ENCODE results near the gene SYNE2. TPM values are rescaled to one million over a fixed set of nuclear protein-coding genes. Genes with fewer than 3 reads are reported as not detected.
A peak's percentile ranks its signal among the peaks of the same experiment; 100 is the strongest.

The SYNE2 gene
- total RNA-seq, 1 experiment from 2014 or later = 94.2 TPM

- Histone ChIP-seq H2AFZ (no peak overlapping the region), H3K36me3 (ENCODE audit: low read depth) (no peaks in the 10 kb centered on the region), H3K4me1 (replicated peaks; ENCODE audit: insufficient read depth) (peaks cover 27% of the 10 kb centered on the region), H3K4me2 (peak overlapping the region; percentile 45), H3K79me2 (ENCODE audit: low read depth) (peaks cover 51% of the 10 kb centered on the region), H3K27me3 (ENCODE audit: insufficient read depth, low read depth) (no peaks in the 10 kb centered on the region), H3K27ac (no peak overlapping the region), H3F3A (ENCODE audit: insufficient read depth, low read depth) (0 out of 2 replicates have a peak, but pooled peaks cover 4% of the 10 kb centered on the region), H3K4me3 (no peak overlapping the region), H3K9me3 (ENCODE audit: insufficient read depth, low read depth) (no peaks in the 10 kb centered on the region), H4K20me1 (ENCODE audit: insufficient read depth) (no peaks in the 10 kb centered on the region), H3K9me2 (ENCODE audit: insufficient read depth) (no peaks in the 10 kb centered on the region)
- TF ChIP-seq EZH2 (IDR thresholded peaks at IDR 0.05; ENCODE audit: low read depth) = no peak
- TF ChIP-seq, protein P1, sequence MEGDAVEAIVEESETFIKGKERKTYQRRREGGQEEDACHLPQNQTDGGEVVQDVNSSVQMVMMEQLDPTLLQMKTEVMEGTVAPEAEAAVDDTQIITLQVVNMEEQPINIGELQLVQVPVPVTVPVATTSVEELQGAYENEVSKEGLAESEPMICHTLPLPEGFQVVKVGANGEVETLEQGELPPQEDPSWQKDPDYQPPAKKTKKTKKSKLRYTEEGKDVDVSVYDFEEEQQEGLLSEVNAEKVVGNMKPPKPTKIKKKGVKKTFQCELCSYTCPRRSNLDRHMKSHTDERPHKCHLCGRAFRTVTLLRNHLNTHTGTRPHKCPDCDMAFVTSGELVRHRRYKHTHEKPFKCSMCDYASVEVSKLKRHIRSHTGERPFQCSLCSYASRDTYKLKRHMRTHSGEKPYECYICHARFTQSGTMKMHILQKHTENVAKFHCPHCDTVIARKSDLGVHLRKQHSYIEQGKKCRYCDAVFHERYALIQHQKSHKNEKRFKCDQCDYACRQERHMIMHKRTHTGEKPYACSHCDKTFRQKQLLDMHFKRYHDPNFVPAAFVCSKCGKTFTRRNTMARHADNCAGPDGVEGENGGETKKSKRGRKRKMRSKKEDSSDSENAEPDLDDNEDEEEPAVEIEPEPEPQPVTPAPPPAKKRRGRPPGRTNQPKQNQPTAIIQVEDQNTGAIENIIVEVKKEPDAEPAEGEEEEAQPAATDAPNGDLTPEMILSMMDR (conservative IDR thresholded peaks at IDR 0.05) = no peak
- no peak for DNase-seq
- ChIA-PET CTCF (no interaction called here), POLR2A (ENCODE audit: unreplicated experiment) (no interaction called here)
- TSS peak; percentile 26 for BruUV-seq (replicated peaks)
- intact Hi-C loops (cut with micrococcal nuclease; ENCODE audit: unreplicated experiment) = loop anchor here (10.0 kb wide), 1 partner anchor 210 kb away; the partner anchor contains the start of gene WDR89
Measured at GRCh38 chr14:63855281-63855680, 2.5 kb downstream of the SYNE2 start.

- H4K20me1 ChIP-seq (ENCODE audit: insufficient read depth) = no peaks in the 10 kb centered on the region
- intact Hi-C loops (cut with micrococcal nuclease; ENCODE audit: unreplicated experiment) = loop anchor here (10.0 kb wide), 1 partner anchor 213 kb away; the partner anchor contains the start of gene WDR89
- POLR2A ChIA-PET (ENCODE audit: unreplicated experiment) = interaction anchor here (0.6 to 1.0 kb wide), 3 partner anchors 215 to 581 kb away, joined by 3 to 5 read pairs (median 3); no protein-coding TSS in a partner anchor
- no peak overlapping the region for H2AFZ ChIP-seq
- no peaks in the 10 kb centered on the region for H3K9me2 ChIP-seq (ENCODE audit: insufficient read depth)
- H3K4me2 ChIP-seq = no peak overlapping the region
- no peaks in the 10 kb centered on the region for H3K36me3 ChIP-seq (ENCODE audit: low read depth)
- H3K4me3 ChIP-seq = no peak overlapping the region
- no peaks in the 10 kb centered on the region for H3K27me3 ChIP-seq (ENCODE audit: insufficient read depth, low read depth)
- no peaks in the 10 kb centered on the region for H3K9me3 ChIP-seq (ENCODE audit: insufficient read depth, low read depth)
- no peak for TF ChIP-seq EZH2 (IDR thresholded peaks at IDR 0.05; ENCODE audit: low read depth)
- TF ChIP-seq, protein P1 (conservative IDR thresholded peaks at IDR 0.05) = no peak
- BruUV-seq (replicated peaks) = no TSS peak
- peak in 1 of 2 experiments; percentile 68 for DNase-seq
- peaks cover 72% of the 10 kb centered on the region for H3K79me2 ChIP-seq (ENCODE audit: low read depth)
- H3K27ac ChIP-seq = no peak overlapping the region
- no peaks in the 10 kb centered on the region for H3F3A ChIP-seq (ENCODE audit: insufficient read depth, low read depth)
- CTCF ChIA-PET = interaction anchor here (0.6 kb wide), 1 partner anchor 447 kb away, joined by 5 read pairs; no protein-coding TSS in a partner anchor
- peaks cover 28% of the 10 kb centered on the region for H3K4me1 ChIP-seq (replicated peaks; ENCODE audit: insufficient read depth)
Measured at GRCh38 chr14:63857466-63858030, 4.7 kb downstream of the SYNE2 start.

GRCh38 chr14:63860146-63860545 lies 7.3 kb downstream of the SYNE2 start:
- Histone ChIP-seq H3K9me3 (ENCODE audit: insufficient read depth, low read depth) (no peaks in the 10 kb centered on the region), H3K9me2 (ENCODE audit: insufficient read depth) (no peaks in the 10 kb centered on the region), H4K20me1 (ENCODE audit: insufficient read depth) (no peaks in the 10 kb centered on the region), H3K79me2 (ENCODE audit: low read depth) (peaks cover 68% of the 10 kb centered on the region), H3K4me1 (replicated peaks; ENCODE audit: insufficient read depth) (peaks cover 36% of the 10 kb centered on the region), H3F3A (ENCODE audit: insufficient read depth, low read depth) (peaks cover 16% of the 10 kb centered on the region), H3K27me3 (ENCODE audit: insufficient read depth, low read depth) (no peaks in the 10 kb centered on the region), H2AFZ (no peak overlapping the region), H3K4me2 (no peak overlapping the region), H3K4me3 (no peak overlapping the region), H3K36me3 (ENCODE audit: low read depth) (no peaks in the 10 kb centered on the region), H3K27ac (no peak overlapping the region)
- intact Hi-C loops (cut with micrococcal nuclease; ENCODE audit: unreplicated experiment) = no loop called here
- POLR2A ChIA-PET (ENCODE audit: unreplicated experiment) = no interaction called here
- BruUV-seq (replicated peaks) = no TSS peak
- DNase-seq = no peak
- CTCF ChIA-PET = no interaction called here
- no peak for TF ChIP-seq EZH2 (IDR thresholded peaks at IDR 0.05; ENCODE audit: low read depth)
- TF ChIP-seq, protein P1 (conservative IDR thresholded peaks at IDR 0.05) = no peak

All from PC-9 (cell line).